MCF 10A (cell line): ENCODE data around the gene SLC10A1. TPM values are rescaled to one million over a fixed set of nuclear protein-coding genes. Genes with fewer than 3 reads are reported as not detected.

Source experiments
- BruUV-seq: library from RNA; stranded (reverse); fragments of 400-500 nt; replicated peaks from 2 replicates; lab custom pipeline; 2021; lab: Mats Ljungman, UMichigan
- CTCF ChIA-PET: fragments of 300-600 bp; sonication (Branson Sonifier 250); formaldehyde crosslinking; extraction: SDS; loops from one replicate; lab custom pipeline; 2021; ENCODE audit warnings: antibody characterized with exemption, inconsistent platforms; lab: Yijun Ruan, JAX
- POLR2A ChIA-PET: fragments of 300-600, 350-650 bp; sonication (Branson Sonifier 250); formaldehyde crosslinking; extraction: SDS; loops from one replicate; lab custom pipeline; 2020; ENCODE audit warnings: antibody characterized with exemption, inconsistent platforms; lab: Yijun Ruan, JAX
- DNase-seq: peaks from one replicate; pipeline ENCODE4 v3.0.0-alpha.2; 2018; ENCODE audit not compliant: unreplicated experiment
- H3K27ac Mint-ChIP-seq: one replicate; pipeline ENCODE4 v1.8.0; 2022; ENCODE audit warnings: mild to moderate bottlenecking, low read depth, mixed read lengths; ENCODE audit not compliant: unreplicated experiment
- H3K27me3 Mint-ChIP-seq: one replicate; pipeline ENCODE4 v1.8.0; 2022; ENCODE audit warnings: mixed read lengths; ENCODE audit not compliant: insufficient read depth, unreplicated experiment
- H3K36me3 Mint-ChIP-seq: one replicate; pipeline ENCODE4 v1.8.0; 2022; ENCODE audit warnings: mild to moderate bottlenecking, moderate library complexity, mixed read lengths; ENCODE audit not compliant: insufficient read depth, unreplicated experiment
- H3K4me1 Mint-ChIP-seq: one replicate; pipeline ENCODE4 v1.8.0; 2022; ENCODE audit warnings: mixed read lengths; ENCODE audit not compliant: insufficient read depth, unreplicated experiment
- H3K4me3 Mint-ChIP-seq: one replicate; pipeline ENCODE4 v1.8.0; 2022; ENCODE audit warnings: mild to moderate bottlenecking, moderate library complexity, mixed read lengths; ENCODE audit not compliant: unreplicated experiment
- H3K9me3 Mint-ChIP-seq: one replicate; pipeline ENCODE4 v1.8.0; 2022; ENCODE audit warnings: mixed read lengths; ENCODE audit not compliant: unreplicated experiment
- intact Hi-C: fragments of 100-400 bp; cut with micrococcal nuclease; formaldehyde crosslinking; loops from 2 replicates; pipeline ENCODE4 v1.14.1; 2022
- total RNA-seq: library from RNA; stranded (reverse); gene quantifications from 2 replicates; pipeline ENCODE4 v1.2.3, GENCODE V29; 2022
- TF ChIP-seq, protein P1 (sequence below): fragments of 200-600 bp; IDR thresholded peaks from one replicate; pipeline ENCODE4 v1.8.0; 2022; ENCODE audit warnings: antibody characterized with exemption, mild to moderate bottlenecking; ENCODE audit not compliant: unreplicated experiment

The SLC10A1 gene
- total RNA-seq, 1 experiment from 2014 or later = not detected

- TF ChIP-seq, protein P1, sequence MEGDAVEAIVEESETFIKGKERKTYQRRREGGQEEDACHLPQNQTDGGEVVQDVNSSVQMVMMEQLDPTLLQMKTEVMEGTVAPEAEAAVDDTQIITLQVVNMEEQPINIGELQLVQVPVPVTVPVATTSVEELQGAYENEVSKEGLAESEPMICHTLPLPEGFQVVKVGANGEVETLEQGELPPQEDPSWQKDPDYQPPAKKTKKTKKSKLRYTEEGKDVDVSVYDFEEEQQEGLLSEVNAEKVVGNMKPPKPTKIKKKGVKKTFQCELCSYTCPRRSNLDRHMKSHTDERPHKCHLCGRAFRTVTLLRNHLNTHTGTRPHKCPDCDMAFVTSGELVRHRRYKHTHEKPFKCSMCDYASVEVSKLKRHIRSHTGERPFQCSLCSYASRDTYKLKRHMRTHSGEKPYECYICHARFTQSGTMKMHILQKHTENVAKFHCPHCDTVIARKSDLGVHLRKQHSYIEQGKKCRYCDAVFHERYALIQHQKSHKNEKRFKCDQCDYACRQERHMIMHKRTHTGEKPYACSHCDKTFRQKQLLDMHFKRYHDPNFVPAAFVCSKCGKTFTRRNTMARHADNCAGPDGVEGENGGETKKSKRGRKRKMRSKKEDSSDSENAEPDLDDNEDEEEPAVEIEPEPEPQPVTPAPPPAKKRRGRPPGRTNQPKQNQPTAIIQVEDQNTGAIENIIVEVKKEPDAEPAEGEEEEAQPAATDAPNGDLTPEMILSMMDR = no peak
- no TSS peak for BruUV-seq
- Mint-ChIP-seq H3K4me1 (no peaks in the 10 kb centered on the region), H3K27me3 (no peaks in the 10 kb centered on the region), H3K4me3 (no peak overlapping the region), H3K9me3 (no peaks in the 10 kb centered on the region), H3K36me3 (no peaks in the 10 kb centered on the region), H3K27ac (no peak overlapping the region)
- intact Hi-C loops = no loop called here
- POLR2A ChIA-PET = interaction anchor here (1.4 to 3.0 kb wide), 2 partner anchors 11 to 12 kb away, joined by 3 to 15 read pairs; partner anchors contain the start of gene SRSF5
- CTCF ChIA-PET = no interaction called here
- no peak for DNase-seq
Observed at GRCh38 chr14:69755296-69755695, 41.7 kb downstream of the SLC10A1 start.

DNA sequence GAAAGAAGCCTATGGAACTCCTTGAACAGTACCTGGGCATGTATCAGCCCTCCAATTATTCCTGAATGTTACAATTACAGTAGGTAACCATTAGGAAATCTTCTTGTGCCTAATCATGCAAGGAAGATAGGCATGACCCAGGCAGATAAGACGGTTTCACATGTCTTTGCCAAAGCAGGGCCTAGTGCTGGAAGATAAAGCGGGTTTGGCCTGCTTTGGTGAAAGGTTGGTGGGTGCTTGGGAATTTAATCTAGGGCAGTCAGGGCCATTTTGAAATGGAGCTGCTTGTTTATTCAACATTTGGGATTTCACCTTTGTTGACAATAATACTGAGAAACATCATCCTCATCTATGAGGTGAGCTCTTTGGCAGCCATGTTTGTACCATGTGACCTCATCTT, 42.6 kb downstream of the SLC10A1 start:
- Mint-ChIP-seq H3K4me1 (no peaks in the 10 kb centered on the region), H3K4me3 (no peak overlapping the region), H3K27me3 (no peaks in the 10 kb centered on the region), H3K9me3 (no peaks in the 10 kb centered on the region), H3K27ac (no peak overlapping the region), H3K36me3 (no peaks in the 10 kb centered on the region)
- no peak for DNase-seq
- intact Hi-C loops = no loop called here
- CTCF ChIA-PET = no interaction called here
- TF ChIP-seq, protein P1 = no peak
- POLR2A ChIA-PET = interaction anchor here (1.0 to 3.0 kb wide), 2 partner anchors 10 to 12 kb away, joined by 3 to 15 read pairs; partner anchors contain the start of gene SRSF5
- BruUV-seq = no TSS peak

- Mint-ChIP-seq H3K36me3 (no peaks in the 10 kb centered on the region), H3K4me1 (no peaks in the 10 kb centered on the region), H3K27me3 (no peaks in the 10 kb centered on the region), H3K9me3 (no peaks in the 10 kb centered on the region), H3K4me3 (no peak overlapping the region), H3K27ac (no peak overlapping the region)
- ChIA-PET CTCF (interaction anchor here (0.6 kb wide), 1 partner anchor 459 kb away, joined by 3 read pairs; no protein-coding TSS in a partner anchor), POLR2A (no interaction called here)
- no peak for DNase-seq
- BruUV-seq = no TSS peak
- TF ChIP-seq, protein P1 = no peak
- intact Hi-C loops = no loop called here
Observed at GRCh38 chr14:69753860-69754259, 43.2 kb downstream of the SLC10A1 start.

DNA sequence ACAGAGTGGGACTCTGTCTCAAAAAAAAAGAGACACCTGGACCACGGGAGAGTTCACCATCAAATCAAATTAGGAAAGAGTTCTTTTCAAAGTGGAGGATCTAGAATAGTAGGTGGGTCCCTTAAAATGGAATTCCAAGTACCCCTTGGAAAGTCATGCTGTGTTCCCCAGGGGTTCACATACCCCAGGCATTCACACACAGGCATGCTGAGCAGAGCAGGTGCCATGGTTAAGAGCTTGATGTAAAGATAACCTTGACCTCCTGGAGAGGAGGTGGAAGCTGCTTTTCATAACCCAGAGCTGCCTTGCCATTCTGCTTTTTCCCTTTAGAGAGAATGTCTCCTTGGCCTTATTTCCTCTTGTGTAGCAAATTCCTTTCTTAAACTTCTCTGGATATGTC, 44.3 kb downstream of the SLC10A1 start:
- no peak overlapping the region for H3K27ac Mint-ChIP-seq
- H3K9me3 Mint-ChIP-seq = no peaks in the 10 kb centered on the region
- no peak for DNase-seq
- H3K36me3 Mint-ChIP-seq = no peaks in the 10 kb centered on the region
- H3K27me3 Mint-ChIP-seq = no peaks in the 10 kb centered on the region
- BruUV-seq = no TSS peak
- intact Hi-C loops = no loop called here
- H3K4me1 Mint-ChIP-seq = no peaks in the 10 kb centered on the region
- ChIA-PET POLR2A (no interaction called here), CTCF (interaction anchor here (0.6 to 0.9 kb wide), 2 partner anchors 14 to 168 kb away, joined by 3 read pairs; no protein-coding TSS in a partner anchor)
- TF ChIP-seq, protein P1 = no peak
- H3K4me3 Mint-ChIP-seq = no peak overlapping the region
